Fibroblast of the conjunctiva (primary cell): ENCODE results near the gene ANO7.

Source experiments
- DNase-seq: peaks from one replicate; pipeline ENCODE4 v3.0.0-alpha.2; 2010; ENCODE audit warnings: low read depth

Gene ANO7

DNA sequence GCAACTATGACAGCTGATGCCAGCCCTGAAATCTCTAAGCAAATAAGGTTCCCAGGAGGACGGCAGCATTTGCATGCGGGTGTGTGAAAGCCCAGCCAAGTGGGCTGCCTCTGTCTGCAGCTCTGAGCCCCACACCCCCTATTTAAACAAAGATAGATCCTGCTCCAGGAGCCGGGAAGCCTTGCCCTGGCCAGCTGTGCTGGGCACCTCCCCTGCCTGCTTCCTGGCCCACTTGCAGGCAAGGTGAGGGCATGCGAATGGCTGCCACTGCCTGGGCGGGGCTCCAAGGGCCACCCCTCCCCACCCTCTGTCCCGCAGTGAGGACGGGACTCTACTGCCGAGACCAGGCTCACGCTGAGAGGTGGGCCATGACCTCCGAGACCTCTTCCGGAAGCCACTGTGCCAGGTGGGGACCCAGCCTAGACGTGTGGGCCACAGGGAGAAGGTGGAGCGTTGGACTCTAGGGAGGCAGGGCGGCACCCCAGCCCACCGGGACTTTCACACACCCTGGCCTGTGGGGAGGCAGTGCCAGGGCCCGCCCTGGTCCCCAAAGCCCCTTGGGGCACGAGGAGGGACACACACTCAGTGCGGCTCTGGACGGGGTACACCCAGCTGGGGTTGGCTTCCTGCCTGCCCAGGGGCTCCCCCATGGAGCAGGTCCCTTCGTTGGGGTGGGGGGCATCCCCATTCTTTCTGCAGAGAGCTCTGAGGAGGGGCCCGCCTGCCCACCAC lies at the start of gene ANO7:
Gene ANO7 (plus strand): TSS at position 317 of the 732 bp plus-strand sequence. CDS start 1,387 bp downstream, outside the sequence.
- DNase-seq: no peak

GRCh38 chr2:241139531-241140444 lies 48.7 kb upstream of the ANO7 start:
- no peak for DNase-seq

DNA sequence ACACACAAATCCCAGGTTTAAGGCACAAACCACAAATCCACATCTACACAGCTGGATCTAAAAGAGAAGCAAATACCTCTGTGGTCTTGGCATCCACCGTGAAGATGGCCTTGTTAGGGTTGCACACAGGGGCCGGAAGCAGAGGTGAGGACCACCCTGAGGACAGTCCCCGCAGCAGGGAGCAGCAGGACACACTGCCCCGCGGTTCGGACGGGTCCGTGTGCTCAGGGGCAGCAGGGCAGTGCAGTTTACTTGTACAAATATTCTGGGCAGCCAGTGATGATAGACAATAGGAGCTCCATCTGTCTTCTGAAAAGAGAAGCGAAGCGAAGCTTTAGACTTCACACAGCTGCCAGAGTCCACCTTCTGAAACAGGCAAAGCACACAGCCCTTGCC lies 48.0 kb upstream of the ANO7 start:
- DNase-seq: no peak

DNA sequence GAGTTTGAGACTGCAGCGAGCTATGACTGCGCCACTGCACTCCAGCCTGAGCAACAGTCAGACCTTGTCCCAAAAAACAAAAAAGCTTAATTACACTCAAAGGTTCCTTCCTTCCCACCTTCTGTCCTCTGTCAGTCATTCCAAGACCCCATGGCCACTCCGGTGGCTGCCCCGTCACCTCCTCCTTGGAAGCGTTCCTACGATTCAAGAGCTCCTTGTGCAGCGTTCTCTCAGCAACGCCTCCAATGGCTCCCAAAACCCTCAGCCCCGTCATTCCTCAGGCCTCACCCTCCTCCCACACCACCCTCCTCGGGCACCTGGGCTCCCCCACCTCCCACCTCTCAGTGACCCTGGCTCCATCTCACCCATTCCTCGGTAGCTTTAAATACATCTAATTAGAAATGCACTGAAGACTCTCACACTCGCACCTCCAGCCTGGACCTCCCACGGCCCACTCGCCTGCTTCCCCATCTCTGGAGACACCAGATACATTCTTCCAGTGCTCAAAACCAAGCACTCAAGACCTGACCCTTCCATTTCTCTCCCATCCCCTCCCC lies 47.2 kb upstream of the ANO7 start:
- DNase-seq: no peak

DNA sequence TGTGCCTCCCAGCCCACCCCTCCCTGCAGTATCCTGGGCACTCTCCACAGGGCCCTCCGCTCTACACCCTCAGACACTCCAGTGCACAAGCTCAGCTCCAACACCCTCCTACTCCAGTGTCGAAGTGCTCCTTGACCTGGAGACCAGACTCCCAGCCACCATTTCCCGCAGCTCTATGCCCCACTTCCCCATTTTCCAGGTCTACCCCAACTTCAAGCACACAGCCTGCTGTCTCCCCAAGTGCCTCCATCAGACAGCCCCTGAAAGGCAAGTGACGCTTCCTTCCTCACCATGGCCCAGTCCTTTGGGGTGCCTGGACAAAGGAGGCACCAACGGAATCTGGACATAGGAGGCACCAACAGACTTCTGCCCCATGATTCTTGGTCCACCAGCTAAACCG lies 46.4 kb upstream of the ANO7 start:
- no peak for DNase-seq

DNA sequence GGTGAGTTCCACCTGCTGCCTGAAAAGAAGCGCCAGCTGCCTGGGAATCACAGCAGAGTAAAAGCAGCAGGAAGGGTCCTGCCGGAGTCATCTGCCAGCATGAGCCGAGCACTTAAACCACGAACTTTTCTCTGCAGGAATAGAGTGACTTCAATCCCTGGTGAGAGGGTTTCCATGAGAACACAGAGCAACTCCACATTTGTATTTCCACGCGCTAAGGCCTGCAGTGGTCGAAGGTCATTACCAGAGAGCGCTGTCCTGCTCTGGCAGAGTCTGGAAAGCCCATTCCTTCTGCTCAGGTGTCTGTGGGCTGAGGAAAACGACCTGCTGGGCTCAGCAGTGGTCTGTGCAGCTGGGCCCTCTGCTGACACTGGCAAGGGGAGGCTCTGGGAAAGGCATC lies 45.9 kb upstream of the ANO7 start:
- DNase-seq: no peak

DNA sequence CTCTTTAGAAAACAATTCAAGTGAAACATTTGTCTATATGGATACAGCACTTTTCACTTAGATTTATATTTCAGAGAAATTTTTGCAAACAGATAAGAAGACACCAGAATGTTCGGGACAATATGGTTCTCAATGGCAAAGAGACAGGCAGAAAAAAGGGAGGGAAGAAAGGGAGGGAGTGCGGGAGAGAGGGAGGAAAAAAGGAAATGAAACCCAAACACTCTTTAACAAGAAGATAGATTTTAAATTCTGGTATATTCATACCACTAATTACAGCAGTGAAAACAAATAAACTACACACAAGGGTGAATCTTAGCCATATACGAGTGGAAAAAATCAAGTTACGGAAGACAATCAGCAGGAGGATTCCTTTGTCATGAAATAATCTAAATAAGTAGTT lies 42.2 kb upstream of the ANO7 start:
- no peak for DNase-seq

DNA sequence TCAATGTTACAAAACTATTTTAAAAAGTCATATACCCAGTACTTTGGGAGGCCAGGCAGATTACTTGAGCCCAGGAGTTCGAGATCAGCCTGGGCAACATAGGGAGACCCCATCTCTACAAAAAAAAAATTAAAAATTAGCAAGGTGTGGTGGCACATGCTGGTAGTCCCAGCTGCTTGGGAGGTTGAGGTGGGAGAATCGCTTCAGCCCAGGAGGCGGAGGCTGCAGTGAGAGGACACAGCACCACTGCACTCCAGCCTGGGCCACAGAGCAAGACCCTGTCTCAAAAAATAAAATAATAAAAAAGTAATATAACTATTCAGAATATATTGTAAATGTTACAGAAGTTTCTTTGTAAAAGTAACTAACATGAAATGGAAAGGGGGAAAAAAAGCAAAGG lies 41.1 kb upstream of the ANO7 start:
- no peak for DNase-seq

DNA sequence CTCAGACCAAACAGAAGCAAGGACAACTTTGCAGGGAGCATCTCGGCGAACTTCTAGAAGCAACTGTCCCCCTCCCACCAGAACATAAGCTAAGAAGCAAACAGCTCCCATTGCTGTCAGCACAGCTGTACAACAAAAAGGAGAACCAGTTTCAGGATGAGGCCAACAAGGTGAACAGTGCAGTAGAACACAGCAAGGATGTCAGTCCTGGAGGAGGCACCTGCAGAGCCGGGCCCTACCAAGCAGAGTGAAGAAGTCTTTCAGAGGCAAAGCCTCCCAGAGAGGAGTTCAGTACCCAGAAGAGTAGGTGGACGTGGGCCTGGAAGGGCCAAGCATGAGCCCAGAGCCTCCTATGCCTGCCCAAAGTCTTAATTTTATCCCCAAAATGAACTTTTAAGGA lies 40.2 kb upstream of the ANO7 start:
- DNase-seq: no peak

DNA sequence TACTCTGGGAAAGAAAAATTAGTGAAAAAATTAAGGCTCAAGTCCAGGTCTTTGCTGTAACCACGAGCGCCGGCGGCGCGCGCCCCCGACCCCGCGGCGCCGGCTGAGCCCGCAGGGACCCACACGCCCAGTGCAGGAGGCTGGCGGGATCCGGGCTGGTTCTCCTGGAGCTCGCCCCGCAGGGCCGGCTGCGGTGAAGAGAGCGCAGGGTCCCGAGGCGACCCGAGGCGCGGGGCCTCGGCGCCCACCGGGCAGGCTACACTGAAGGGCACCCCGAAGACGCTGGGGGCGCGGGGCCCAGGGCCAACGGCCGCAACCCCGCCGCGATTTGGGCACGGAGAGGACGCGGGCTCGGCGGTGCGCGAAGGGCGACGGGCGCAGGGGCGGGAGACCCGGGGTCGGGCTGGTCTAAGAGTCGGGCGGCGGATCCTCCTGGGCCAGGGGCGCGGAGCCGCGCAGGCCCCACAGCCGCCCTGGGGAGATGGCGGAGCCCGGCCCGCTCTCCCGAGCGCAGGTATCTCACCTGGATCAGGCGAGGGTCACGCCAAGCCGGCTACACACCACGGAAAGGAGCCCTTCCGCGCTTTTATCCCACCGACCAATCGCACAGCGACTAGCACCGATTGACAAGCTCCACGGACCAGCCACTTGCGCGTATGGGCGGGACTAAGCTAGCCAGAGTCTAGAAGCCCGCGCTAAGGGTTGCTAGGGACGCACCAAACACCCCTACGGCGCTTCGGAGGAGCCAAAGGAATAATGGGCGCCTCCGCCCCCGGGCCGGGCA lies 39.4 kb upstream of the ANO7 start, which contains the start of gene PASK:
Gene PASK (minus strand): TSS at position 582 of the 784 bp plus-strand sequence. CDS start 6,440 bp downstream, outside the sequence.
- DNase-seq: peak; percentile 90

GRCh38 chr2:241149675-241149924 lies 38.9 kb upstream of the ANO7 start:
- no peak for DNase-seq

DNA sequence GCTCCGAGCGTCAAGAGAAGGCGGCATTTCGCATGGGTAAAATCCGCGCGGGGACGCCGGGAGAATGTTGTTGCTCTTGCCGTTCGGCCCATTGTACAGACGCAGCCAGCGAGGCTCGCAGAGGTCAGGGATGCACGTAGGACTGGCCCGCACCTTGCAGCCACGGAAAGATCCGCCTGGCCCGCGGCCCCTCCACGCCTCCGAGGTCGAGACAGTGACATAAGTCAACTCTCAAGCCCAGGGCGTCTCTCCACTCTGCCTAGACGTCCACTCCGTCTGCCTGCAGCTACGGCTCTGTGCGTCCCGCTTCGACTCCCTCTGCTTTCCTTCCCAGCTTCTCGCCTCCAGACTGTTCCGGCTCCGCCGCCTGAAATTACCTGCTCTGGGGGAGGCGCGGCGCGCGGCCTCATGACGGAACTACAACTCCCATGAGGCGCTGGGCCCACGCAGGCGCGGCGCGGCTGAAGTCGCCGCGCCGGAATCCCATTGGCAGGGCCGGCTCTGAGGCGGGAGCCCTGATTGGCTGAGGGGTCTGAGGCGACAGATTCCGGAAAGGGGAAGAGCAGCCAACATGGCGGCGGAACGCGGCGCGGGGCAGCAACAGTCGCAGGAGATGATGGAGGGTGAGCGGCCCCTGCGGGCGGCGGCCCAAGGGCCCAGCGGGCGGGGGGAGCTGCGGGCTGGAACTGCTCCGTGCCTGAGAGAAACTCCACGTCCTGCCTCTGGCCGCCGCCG lies 38.4 kb upstream of the ANO7 start, which contains the start of gene PPP1R7:
Gene PPP1R7 (plus strand): TSS at position 543 of the 735 bp plus-strand sequence. CDS start 29 bp downstream, at position 572.
- peak; percentile 82 for DNase-seq

DNA sequence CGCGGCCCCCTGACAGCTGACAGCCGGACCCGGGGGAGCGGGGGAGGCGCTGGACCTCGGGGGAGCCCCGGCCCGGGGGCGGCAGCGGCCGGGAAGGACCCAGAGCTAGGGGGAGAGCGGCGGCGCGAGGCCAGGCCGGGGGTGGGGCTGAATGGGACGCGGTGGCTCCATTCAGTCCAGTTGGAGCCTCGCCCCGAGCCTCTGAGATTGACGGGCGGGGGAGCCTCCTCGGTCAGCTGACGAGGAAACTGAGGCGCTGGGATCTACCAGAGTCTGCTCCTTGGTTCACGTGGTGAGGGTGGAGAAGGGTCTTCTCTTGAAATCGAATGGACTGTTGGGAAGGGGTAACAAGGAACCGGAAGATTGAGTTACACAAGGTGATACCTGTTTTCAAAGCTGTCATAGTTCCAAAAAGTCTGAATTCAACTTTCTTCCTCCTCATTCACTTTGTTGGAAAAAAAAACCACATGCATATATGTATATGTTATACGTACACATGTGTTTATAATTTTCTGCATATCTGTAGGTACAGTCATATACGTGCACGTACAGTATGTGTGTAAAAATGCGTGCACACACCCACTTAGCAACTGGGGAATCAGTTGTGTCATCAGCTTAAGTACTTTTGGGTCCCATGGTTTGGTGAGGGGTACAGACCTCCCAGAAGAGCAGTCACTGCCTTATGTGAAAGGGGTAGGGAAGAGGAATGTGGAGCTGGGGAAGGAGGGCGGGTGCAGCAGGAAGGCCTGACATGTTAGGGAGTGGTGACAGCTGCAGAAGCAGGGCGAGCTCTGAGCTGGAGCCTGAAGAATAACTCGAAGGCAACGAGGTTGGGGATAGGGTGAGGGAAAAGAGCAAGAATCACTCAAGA lies 37.6 kb upstream of the ANO7 start:
- DNase-seq: no peak

DNA sequence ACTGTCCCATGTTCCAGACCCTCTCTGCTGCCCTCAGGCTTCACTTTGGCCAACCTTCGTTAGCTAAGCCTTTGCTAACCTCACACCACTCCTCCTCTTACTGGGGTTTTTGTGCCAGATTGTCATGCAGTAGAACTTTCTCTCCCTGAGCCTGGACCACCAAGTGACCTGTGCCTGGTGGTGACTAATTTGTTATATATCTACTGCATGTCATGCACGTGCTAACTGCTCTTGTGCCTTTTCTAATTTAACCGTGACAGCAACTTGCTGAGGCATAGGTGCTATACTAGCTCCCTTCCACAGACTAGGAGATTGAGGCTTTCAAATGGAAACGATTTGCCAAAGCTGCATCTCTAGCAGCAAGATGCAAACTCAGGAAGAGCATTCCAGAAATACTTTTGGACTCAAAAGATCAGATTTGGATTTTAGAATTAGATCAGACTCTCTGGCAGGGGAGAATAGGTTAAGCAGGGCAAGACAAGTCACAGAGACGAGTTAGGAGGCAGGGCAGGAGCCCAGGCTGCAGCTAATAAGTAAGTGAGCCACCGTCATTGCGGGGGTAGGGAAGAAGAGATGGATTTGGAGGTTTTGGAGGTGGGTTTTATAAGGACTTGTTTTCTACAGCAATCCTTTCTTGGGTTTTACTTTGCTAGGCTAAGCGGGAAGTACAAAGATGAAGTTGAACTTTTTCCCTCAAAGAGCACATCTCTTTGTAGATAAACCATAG lies 36.4 kb upstream of the ANO7 start:
- DNase-seq: no peak

GRCh38 chr2:241153616-241154015 lies 34.9 kb upstream of the ANO7 start:
- DNase-seq: no peak

GRCh38 chr2:241154915-241155314 lies 33.6 kb upstream of the ANO7 start:
- DNase-seq: no peak

- DNase-seq: no peak
Observed at GRCh38 chr2:241155936-241156335, 32.5 kb upstream of the ANO7 start.

DNA sequence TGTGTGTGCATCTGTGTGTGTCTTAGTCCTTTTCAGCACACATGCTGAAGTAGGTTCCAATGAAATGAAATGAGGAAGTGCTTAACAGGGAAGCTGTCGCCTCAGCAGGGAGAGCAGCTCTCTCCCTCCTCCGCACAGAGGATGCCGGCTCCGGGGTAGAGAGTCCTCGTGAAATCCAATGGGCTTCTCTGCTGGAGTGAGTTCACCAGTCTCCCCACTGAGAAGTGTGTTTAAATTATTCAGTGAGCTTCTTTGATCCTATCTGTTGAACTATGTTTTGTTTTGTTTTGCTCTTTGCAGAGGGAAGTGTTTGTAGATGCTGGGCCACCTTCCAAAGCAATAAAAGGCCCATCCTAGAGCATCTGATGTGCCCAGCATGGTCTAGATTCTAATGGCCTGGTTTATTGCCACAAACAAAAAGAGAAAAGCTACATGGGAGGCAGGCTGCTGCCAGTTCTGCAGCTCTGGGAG lies 31.5 kb upstream of the ANO7 start:
- no peak for DNase-seq

DNA sequence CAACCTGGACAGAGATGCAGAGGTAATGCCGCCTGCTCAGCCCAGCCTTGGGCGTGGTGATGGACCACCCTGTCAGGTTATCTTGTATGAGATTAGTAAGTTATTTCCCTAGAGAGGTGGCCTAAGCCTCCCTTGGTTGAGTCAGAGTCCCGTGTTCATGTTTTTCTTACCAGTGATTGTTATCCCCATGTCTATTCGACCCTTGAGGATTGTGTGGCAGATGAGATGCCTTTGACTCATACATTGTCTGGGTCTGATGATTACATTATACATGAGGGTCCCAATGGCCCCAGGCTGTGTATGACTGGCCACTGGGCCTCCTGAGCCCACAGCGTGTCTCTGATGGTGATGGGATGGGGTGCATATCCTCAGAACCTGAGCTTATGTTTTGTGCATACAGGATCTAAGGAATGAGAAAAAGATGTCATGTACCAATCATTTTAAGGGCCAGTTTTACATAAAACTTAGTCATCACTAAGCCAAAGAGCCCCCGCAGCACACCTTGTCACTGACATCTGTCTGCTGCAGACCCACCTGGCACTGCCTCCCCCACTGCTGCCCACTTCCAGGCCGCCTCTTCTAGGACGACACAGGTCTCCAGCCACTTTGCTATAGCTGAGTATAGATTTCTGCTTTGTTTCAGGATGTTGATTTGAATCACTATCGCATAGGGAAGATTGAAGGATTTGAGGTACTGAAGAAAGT lies 30.5 kb upstream of the ANO7 start:
- no peak for DNase-seq
